Upper lobe of left lung (tissue), 4 donors: Measurements from ENCODE around the gene KCNE1.
"Not testable (repeated sequence)": the region's sequence is repeated elsewhere in the genome, so short reads cannot be mapped to it uniquely, and the experiment has no call there.

Experiments used
- CTCF ChIP-seq, 6 experiments: fragments of 450-650 bp in 4 of 6; fragments of 200-600 bp in 2 of 6; sonication (generic) in 2 of 6; IDR thresholded peaks; one replicate each; pipeline ENCODE4 v1.5.1; 2016 to 2019; ENCODE audit warnings: antibody characterized with exemption in 6 of 6
- POLR2A ChIP-seq, 4 donors: fragments of 450-650 bp; IDR thresholded peaks; one replicate each; pipeline ENCODE4 v1.5.1; 2016 to 2017; ENCODE audit warnings: antibody characterized with exemption in 4 of 4, mild to moderate bottlenecking in 2 of 4

- TF ChIP-seq POLR2A, CTCF (IDR thresholded peaks at IDR 0.05): not testable (repeated sequence)
Observed at GRCh38 chr21:34427339-34427738, 84.7 kb downstream of the KCNE1 start.
